Activated CD4-positive, alpha-beta T cell treated with anti-CD3 and anti-CD28 coated beads, Interleukin-2, amount 50 U/mL, for 16 hours (primary cell): Measurements from ENCODE around the gene PEX11A.
"Not testable (repeated sequence)": the region's sequence is repeated elsewhere in the genome, so short reads cannot be mapped to it uniquely, and the experiment has no call there.

ENCODE experiments used
- DNase-seq: peaks from one replicate; pipeline ENCODE4 v3.0.0-alpha.2; 2020

The PEX11A gene

GRCh38 chr15:89690276-89691218 is at the start of gene PEX11A, which contains the start of gene WDR93:
PEX11A (minus strand) TSS chr15:89690754; CDS start chr15:89690632, 122 bp downstream.
WDR93 (plus strand) TSS chr15:89690811; CDS start chr15:89701747, 10,936 bp downstream.
- peak; percentile 81 for DNase-seq

GRCh38 chr15:89740137-89740536 is 49.6 kb upstream of the PEX11A start:
- DNase-seq: peak; percentile 76

GRCh38 chr15:89735773-89736172 is 45.2 kb upstream of the PEX11A start:
- no peak for DNase-seq

- DNase-seq: no peak
These were observed 42.1 kb upstream of the PEX11A start for GRCh38 chr15:89732451-89733172.

GRCh38 chr15:89731275-89731674 is 40.7 kb upstream of the PEX11A start:
- no peak for DNase-seq

GRCh38 chr15:89728254-89728653 is 37.7 kb upstream of the PEX11A start:
- no peak for DNase-seq

- DNase-seq: no peak
These were observed 34.5 kb upstream of the PEX11A start for GRCh38 chr15:89725064-89725463.

- DNase-seq: no peak
These were observed 34.1 kb upstream of the PEX11A start for GRCh38 chr15:89724621-89725020.

- no peak for DNase-seq
These were observed 32.5 kb upstream of the PEX11A start for GRCh38 chr15:89723031-89723430.

GRCh38 chr15:89714775-89715174 is 24.2 kb upstream of the PEX11A start:
- DNase-seq: no peak

- no peak for DNase-seq
These were observed 17.0 kb upstream of the PEX11A start for GRCh38 chr15:89707577-89707976.

GRCh38 chr15:89704411-89704810 is 13.9 kb upstream of the PEX11A start:
- no peak for DNase-seq

- DNase-seq: no peak
These were observed 4.6 kb upstream of the PEX11A start for GRCh38 chr15:89695198-89695597.

GRCh38 chr15:89693696-89694095 is 3.1 kb upstream of the PEX11A start:
- DNase-seq: peak; percentile 10

GRCh38 chr15:89693091-89693490 is 2.5 kb upstream of the PEX11A start:
- DNase-seq: no peak

- not testable (repeated sequence) for DNase-seq
These were observed 651 bp downstream of the PEX11A start for GRCh38 chr15:89689930-89690275.

- no peak for DNase-seq
These were observed 4.0 kb downstream of the PEX11A start for GRCh38 chr15:89686522-89686921.

- no peak for DNase-seq
These were observed 4.6 kb downstream of the PEX11A start for GRCh38 chr15:89685995-89686394.

- no peak for DNase-seq
These were observed 9.4 kb downstream of the PEX11A start for GRCh38 chr15:89681146-89681545.

GRCh38 chr15:89680282-89680873 is 10.2 kb downstream of the PEX11A start:
- DNase-seq: no peak

GRCh38 chr15:89679212-89679611 is 11.3 kb downstream of the PEX11A start, which contains the start of gene PLIN1:
PLIN1 (minus strand) TSS chr15:89679367; CDS start chr15:89677489, 1,878 bp downstream.
- no peak for DNase-seq

GRCh38 chr15:89677381-89677780 is 13.2 kb downstream of the PEX11A start:
- no peak for DNase-seq

GRCh38 chr15:89675606-89676005 is 14.9 kb downstream of the PEX11A start:
- DNase-seq: no peak
